Glutamatergic neuron (in vitro differentiated cells): ENCODE data around the gene UNC13A. TPM values are rescaled to one million over a fixed set of nuclear protein-coding genes. Genes with fewer than 3 reads are reported as not detected.

Experiments
- DNase-seq: peaks from one replicate; pipeline ENCODE4 v3.0.0; 2022
- H3K27ac Mint-ChIP-seq: one replicate; pipeline ENCODE4 v1.8.0; 2020; ENCODE audit warnings: mild to moderate bottlenecking, mixed read lengths, inconsistent platforms; ENCODE audit not compliant: unreplicated experiment
- H3K27me3 Mint-ChIP-seq: one replicate; pipeline ENCODE4 v1.8.0; 2020; ENCODE audit warnings: mild to moderate bottlenecking, moderate library complexity, mixed read lengths, inconsistent platforms; ENCODE audit not compliant: unreplicated experiment
- H3K36me3 Mint-ChIP-seq: one replicate; pipeline ENCODE4 v1.8.0; 2020; ENCODE audit warnings: mild to moderate bottlenecking, mixed read lengths, inconsistent platforms; ENCODE audit not compliant: unreplicated experiment
- H3K4me1 Mint-ChIP-seq: one replicate; pipeline ENCODE4 v1.8.0; 2020; ENCODE audit warnings: mild to moderate bottlenecking, low read depth, mixed read lengths, inconsistent platforms; ENCODE audit not compliant: unreplicated experiment
- H3K4me3 Mint-ChIP-seq: one replicate; pipeline ENCODE4 v1.8.0; 2020; ENCODE audit warnings: mild to moderate bottlenecking, mixed read lengths, inconsistent platforms; ENCODE audit not compliant: unreplicated experiment
- H3K9me3 Mint-ChIP-seq: one replicate; pipeline ENCODE4 v1.8.0; 2020; ENCODE audit warnings: mild to moderate bottlenecking, moderate library complexity, mixed read lengths, inconsistent platforms; ENCODE audit not compliant: unreplicated experiment
- CTCF ChIP-seq: fragments of 200-600 bp; sonication (generic); IDR thresholded peaks from one replicate; pipeline ENCODE4 v1.5.0; 2021; ENCODE audit not compliant: partially characterized antibody, unreplicated experiment
- long read RNA-seq: library from polyadenylated mRNA; unstranded; transcript quantifications from one replicate; pipeline ENCODE4 v2.0.0, GENCODE V29; 2020; ENCODE audit not compliant: unreplicated experiment
- total RNA-seq: library from RNA; stranded (reverse); fragmentation: NEBNext Ultra II Directional; extraction: Animal tissue kit (Norgen Biotek cat#: 25700); gene quantifications from one replicate; pipeline ENCODE4 v1.2.1, GENCODE V29; 2021; ENCODE audit not compliant: unreplicated experiment

UNC13A gene
- 79.7 TPM for total RNA-seq
- long read RNA-seq, partial matches to known transcripts: 1 of 3 reads
- long read RNA-seq, other reads (novel, unspliced or antisense): 2 of 3 reads

- no peak for TF ChIP-seq CTCF
- H3K27me3 Mint-ChIP-seq: peaks cover 6% of the 10 kb centered on the region
- H3K36me3 Mint-ChIP-seq: no peaks in the 10 kb centered on the region
- H3K27ac Mint-ChIP-seq: peak within 1 kb of the TSS; percentile 89
- H3K4me3 Mint-ChIP-seq: peak within 1 kb of the TSS; percentile 99
- H3K4me1 Mint-ChIP-seq: peaks cover 3% of the 10 kb centered on the region
- H3K9me3 Mint-ChIP-seq: no peaks in the 10 kb centered on the region
- DNase-seq: peak; percentile 78
Observed at GRCh38 chr19:17687857-17688784, at the start of gene UNC13A. Gene UNC13A, minus strand, starts transcription at chr19:17688354. Its CDS starts 155 bp downstream, at chr19:17688199.

GRCh38 chr19:17737690-17738153 is 49.6 kb upstream of the UNC13A start:
- Mint-ChIP-seq H3K27me3 (peaks cover 11% of the 10 kb centered on the region), H3K36me3 (no peaks in the 10 kb centered on the region), H3K27ac (peak overlapping the region; percentile 64), H3K4me1 (peaks cover 4% of the 10 kb centered on the region), H3K9me3 (peaks cover 5% of the 10 kb centered on the region), H3K4me3 (no peak overlapping the region)
- TF ChIP-seq CTCF: no peak
- no peak for DNase-seq

- Mint-ChIP-seq H3K4me1 (peaks cover 7% of the 10 kb centered on the region), H3K27ac (no peak overlapping the region), H3K36me3 (peaks cover 6% of the 10 kb centered on the region), H3K27me3 (peaks cover 12% of the 10 kb centered on the region), H3K4me3 (no peak overlapping the region), H3K9me3 (peaks cover 4% of the 10 kb centered on the region)
- no peak for DNase-seq
- TF ChIP-seq CTCF: no peak
Observed at GRCh38 chr19:17735410-17735809, 47.3 kb upstream of the UNC13A start.

- TF ChIP-seq CTCF: no peak
- DNase-seq: no peak
- Mint-ChIP-seq H3K4me1 (peaks cover 7% of the 10 kb centered on the region), H3K27me3 (peaks cover 8% of the 10 kb centered on the region), H3K27ac (no peak overlapping the region), H3K4me3 (no peak overlapping the region), H3K9me3 (peaks cover 5% of the 10 kb centered on the region), H3K36me3 (peaks cover 6% of the 10 kb centered on the region)
Observed at GRCh38 chr19:17734146-17734545, 46.0 kb upstream of the UNC13A start.

- peaks cover 6% of the 10 kb centered on the region for H3K36me3 Mint-ChIP-seq
- H3K4me1 Mint-ChIP-seq: peaks cover 3% of the 10 kb centered on the region
- no peak for DNase-seq
- no peak overlapping the region for H3K27ac Mint-ChIP-seq
- no peak for TF ChIP-seq CTCF
- peaks cover 5% of the 10 kb centered on the region for H3K9me3 Mint-ChIP-seq
- peaks cover 8% of the 10 kb centered on the region for H3K27me3 Mint-ChIP-seq
- H3K4me3 Mint-ChIP-seq: no peak overlapping the region
Observed at GRCh38 chr19:17733127-17733526, 45.0 kb upstream of the UNC13A start.
